CD4-positive, CD25-positive, alpha-beta regulatory T cell (primary cell): Measurements from ENCODE around the gene EMC7. TPM values are rescaled to one million over a fixed set of nuclear protein-coding genes. Genes with fewer than 3 reads are reported as not detected.
A peak's percentile ranks its signal among the peaks of the same experiment; 100 is the strongest.

Experiments used
- ATAC-seq, 2 donors: fragments of 150-1000 bp; cut with Tn5 transposase; one replicate each; pipeline ENCODE4 v1.10.0; 2021; ENCODE audit warnings: low read depth in 2 of 2, moderate number of reproducible peaks in 2 of 2, moderate library complexity in 1 of 2
- DNase-seq, 3 donors: peaks; one replicate each; pipeline versions ENCODE4 v3.0.0 to v3.0.0-alpha.2; 2012 to 2022; ENCODE audit warnings: mixed read lengths in 1 of 3
- H3K27ac ChIP-seq: one replicate; pipeline ENCODE4 v1.7.0; 2013; ENCODE audit warnings: mild to moderate bottlenecking, low read length; ENCODE audit not compliant: insufficient read depth, poor library complexity, severe bottlenecking
- H3K27me3 ChIP-seq: one replicate; pipeline ENCODE4 v1.7.0; 2013; ENCODE audit warnings: low read length; ENCODE audit not compliant: control insufficient read depth, insufficient read depth
- H3K36me3 ChIP-seq: one replicate; pipeline ENCODE4 v1.7.0; 2013; ENCODE audit warnings: mild to moderate bottlenecking, low read length, moderate library complexity; ENCODE audit not compliant: control insufficient read depth, insufficient read depth
- H3K4me1 ChIP-seq: 2 replicates; pipeline ENCODE4 v1.7.0; 2013; ENCODE audit warnings: mild to moderate bottlenecking, low read length; ENCODE audit not compliant: insufficient read depth, control insufficient read depth, poor library complexity, severe bottlenecking
- H3K4me3 ChIP-seq: one replicate; pipeline ENCODE4 v1.7.0; 2013; ENCODE audit warnings: low read depth, mild to moderate bottlenecking, low read length, moderate library complexity
- H3K9me3 ChIP-seq, 2 experiments: 1 replicate in 1 of 2; 2 replicates in 1 of 2; pipeline ENCODE4 v1.7.0; 2013; ENCODE audit warnings: low read length in 2 of 2, mild to moderate bottlenecking in 1 of 2, moderate library complexity in 1 of 2; ENCODE audit not compliant: control insufficient read depth in 2 of 2
- H3K27ac Mint-ChIP-seq, 3 donors: one replicate each; pipeline ENCODE4 v1.8.0; 2020 to 2022; ENCODE audit warnings: mild to moderate bottlenecking in 3 of 3, mixed read lengths in 3 of 3, moderate library complexity in 2 of 3
- H3K27me3 Mint-ChIP-seq: one replicate; pipeline ENCODE4 v1.8.0; 2022; ENCODE audit warnings: mild to moderate bottlenecking, mixed read lengths
- H3K36me3 Mint-ChIP-seq: one replicate; pipeline ENCODE4 v1.8.0; 2020; ENCODE audit warnings: mixed read lengths
- H3K4me1 Mint-ChIP-seq, 4 donors: one replicate each; pipeline ENCODE4 v1.8.0; 2020 to 2022; ENCODE audit warnings: mixed read lengths in 4 of 4, mild to moderate bottlenecking in 1 of 4
- H3K4me3 Mint-ChIP-seq, 4 donors: one replicate each; pipeline ENCODE4 v1.8.0; 2020 to 2022; ENCODE audit warnings: mild to moderate bottlenecking in 4 of 4, mixed read lengths in 4 of 4, moderate library complexity in 3 of 4
- H3K9me3 Mint-ChIP-seq, 7 donors: one replicate each; pipeline ENCODE4 v1.8.0; 2020 to 2022; ENCODE audit warnings: mixed read lengths in 7 of 7, mild to moderate bottlenecking in 3 of 7, moderate library complexity in 2 of 7
- polyA plus RNA-seq, 4 donors: library from polyadenylated mRNA; unstranded; fragments of 300-500 nt; fragmentation: Illumina TruSeq; gene quantifications; one replicate each; pipeline ENCODE4 v1.2.3, GENCODE V29; 2021
- total RNA-seq: library from RNA; stranded (reverse); gene quantifications from one replicate; pipeline ENCODE4 v1.2.3, GENCODE V29; 2022

Gene EMC7
- total and polyA plus RNA-seq, 5 donors from 2014 or later = 51.9 to 172 (median 129) TPM

GRCh38 chr15:34038023-34038870 is 63.4 kb downstream of the EMC7 start:
- H3K27ac Mint-ChIP-seq = peak overlapping the region; percentile 86 to 97 (median 93)
- peaks cover 0 to 1% (median 0%) of the 10 kb centered on the region in 7 donors for H3K9me3 Mint-ChIP-seq
- peaks cover 16% of the 10 kb centered on the region for H3K4me1 ChIP-seq
- peak overlapping the region; percentile 74 for H3K27ac ChIP-seq
- H3K4me1 Mint-ChIP-seq = peaks cover 9 to 25% (median 13%) of the 10 kb centered on the region in 4 donors
- H3K9me3 ChIP-seq = no peaks in the 10 kb centered on the region
- DNase-seq = peak; percentile 47 to 82 (median 73)
- peak overlapping the region; percentile 94 for H3K4me3 ChIP-seq
- H3K4me3 Mint-ChIP-seq = peak overlapping the region; percentile 86 to 96 (median 93)
- ATAC-seq = peak; percentile 81 to 84
- no peaks in the 10 kb centered on the region for H3K36me3 Mint-ChIP-seq
- H3K27me3 ChIP-seq = no peaks in the 10 kb centered on the region
- H3K27me3 Mint-ChIP-seq = no peaks in the 10 kb centered on the region
- no peaks in the 10 kb centered on the region for H3K36me3 ChIP-seq

Other genes starting within 250 kb of the EMC7 start
- not detected for gene CHRM5, start 133.4 kb downstream of the EMC7 start, total RNA-seq
- not detected for gene CHRM5, start 133.4 kb downstream of the EMC7 start, polyA plus RNA-seq
- 9.5 TPM for gene AVEN, start 62.7 kb downstream of the EMC7 start, total RNA-seq
- 10 to 100 TPM in 1 of 4 donors, 1 to 10 TPM in 3; 4.5 to 11.5 (median 7.8) TPM for gene AVEN, start 62.7 kb downstream of the EMC7 start, polyA plus RNA-seq
- gene PGBD4, start 221 bp upstream of the EMC7 start, total RNA-seq = 3.6 TPM
- 1 to 10 TPM; 1.4 to 2.6 (median 1.8) TPM for gene PGBD4, start 221 bp upstream of the EMC7 start, polyA plus RNA-seq
- gene KATNBL1, start 108.2 kb upstream of the EMC7 start, total RNA-seq = 25.3 TPM
- gene KATNBL1, start 108.2 kb upstream of the EMC7 start, polyA plus RNA-seq = 10 to 100 TPM; 25.4 to 36.3 (median 28.2) TPM
- gene EMC4, start 123.2 kb upstream of the EMC7 start, total RNA-seq = 70.0 TPM
- 100 to 1,000 TPM; 172 to 199 (median 188) TPM for gene EMC4, start 123.2 kb upstream of the EMC7 start, polyA plus RNA-seq
- gene SLC12A6, start 235.9 kb upstream of the EMC7 start, total RNA-seq = 150 TPM
- gene SLC12A6, start 235.9 kb upstream of the EMC7 start, polyA plus RNA-seq = 10 to 100 TPM; 14.1 to 18.5 (median 14.5) TPM
- 54.1 TPM for gene NOP10, start 241.3 kb upstream of the EMC7 start, total RNA-seq
- gene NOP10, start 241.3 kb upstream of the EMC7 start, polyA plus RNA-seq = 100 to 1,000 TPM; 421 to 504 (median 464) TPM
- gene NUTM1, start 241.5 kb upstream of the EMC7 start, total RNA-seq = not detected
- gene NUTM1, start 241.5 kb upstream of the EMC7 start, polyA plus RNA-seq = not detected